Measurements from ENCODE around the gene HELQ. TPM values are rescaled to one million over a fixed set of nuclear protein-coding genes. Genes with fewer than 3 reads are reported as not detected.

HELQ gene
- total and polyA plus RNA-seq, 2 donors (not counting 1 experiment from before 2014, with no cell fraction given) = 21.7 to 42.4 TPM

DNA sequence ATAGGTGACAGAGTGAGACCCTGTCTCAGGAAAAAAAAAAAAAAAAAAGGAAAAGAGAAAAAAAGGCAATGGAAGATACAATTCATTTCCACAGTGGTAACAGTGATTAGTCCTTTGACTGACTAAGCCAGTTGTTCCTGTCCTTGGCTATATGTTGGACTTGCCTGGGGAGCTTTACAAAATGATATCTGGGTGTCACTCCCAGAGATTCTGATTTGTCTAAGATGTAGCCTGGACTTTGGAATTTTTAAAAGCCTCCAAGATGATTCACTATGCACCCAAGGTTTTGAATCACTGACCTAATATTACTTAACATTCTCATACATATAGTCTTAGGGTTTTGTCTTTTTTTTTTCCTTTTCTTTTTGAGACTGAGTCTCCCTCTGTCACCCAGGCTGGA is 16.9 kb downstream of the HELQ start:
- Mint-ChIP-seq H3K4me3 (no peak overlapping the region), H3K27me3 (no peaks in the 10 kb centered on the region), H3K9me3 (ENCODE audit: insufficient read depth) (no peaks in the 10 kb centered on the region), H3K4me1 (peaks cover 31% of the 10 kb centered on the region), H3K27ac (peak overlapping the region; percentile 53)
- POLR2A ChIA-PET = no interaction called here
- intact Hi-C loops (cut with micrococcal nuclease) = no loop called here
- H3K4me2 ChIP-seq (replicated peaks; ENCODE audit: low read depth, low read length, poor library complexity, severe bottlenecking) = no peak overlapping the region
- no peak overlapping the region for H3K9ac ChIP-seq (ENCODE audit: low read length)
- no peak overlapping the region for H3K27ac ChIP-seq (ENCODE audit: low read length in 2 of 2)
- no peak for DNase-seq
- CTCF ChIA-PET = no interaction called here
- H3K4me1 ChIP-seq (ENCODE audit: control insufficient read depth in 2 of 2, insufficient read depth in 2 of 2, low read length in 2 of 2) = peaks cover 21 to 26% of the 10 kb centered on the region in 2 donors
- no peak for TF ChIP-seq EZH2 (IDR thresholded peaks at IDR 0.05; ENCODE audit: borderline replicate concordance, insufficient read depth, low read depth, low read length, poor library complexity, severe bottlenecking)
- TF ChIP-seq, protein P1, sequence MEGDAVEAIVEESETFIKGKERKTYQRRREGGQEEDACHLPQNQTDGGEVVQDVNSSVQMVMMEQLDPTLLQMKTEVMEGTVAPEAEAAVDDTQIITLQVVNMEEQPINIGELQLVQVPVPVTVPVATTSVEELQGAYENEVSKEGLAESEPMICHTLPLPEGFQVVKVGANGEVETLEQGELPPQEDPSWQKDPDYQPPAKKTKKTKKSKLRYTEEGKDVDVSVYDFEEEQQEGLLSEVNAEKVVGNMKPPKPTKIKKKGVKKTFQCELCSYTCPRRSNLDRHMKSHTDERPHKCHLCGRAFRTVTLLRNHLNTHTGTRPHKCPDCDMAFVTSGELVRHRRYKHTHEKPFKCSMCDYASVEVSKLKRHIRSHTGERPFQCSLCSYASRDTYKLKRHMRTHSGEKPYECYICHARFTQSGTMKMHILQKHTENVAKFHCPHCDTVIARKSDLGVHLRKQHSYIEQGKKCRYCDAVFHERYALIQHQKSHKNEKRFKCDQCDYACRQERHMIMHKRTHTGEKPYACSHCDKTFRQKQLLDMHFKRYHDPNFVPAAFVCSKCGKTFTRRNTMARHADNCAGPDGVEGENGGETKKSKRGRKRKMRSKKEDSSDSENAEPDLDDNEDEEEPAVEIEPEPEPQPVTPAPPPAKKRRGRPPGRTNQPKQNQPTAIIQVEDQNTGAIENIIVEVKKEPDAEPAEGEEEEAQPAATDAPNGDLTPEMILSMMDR (IDR thresholded peaks at IDR 0.05) = no peak
- no peak for ATAC-seq (ENCODE audit: low read depth)
- no peak overlapping the region for H3K4me3 ChIP-seq (ENCODE audit: control extremely low read depth in 1 of 5, extremely low read depth in 1 of 5, insufficient read depth in 1 of 5, low read depth in 2 of 5, low read length in 4 of 5)
- no peaks in the 10 kb centered on the region for H3K27me3 ChIP-seq (replicated peaks in 1 of 4; ENCODE audit: control extremely low read depth in 1 of 4, control insufficient read depth in 3 of 4, insufficient read depth in 4 of 4, low read length in 3 of 4)
- H3K9me3 ChIP-seq (ENCODE audit: control extremely low read depth in 1 of 3, control insufficient read depth in 2 of 3, insufficient read depth in 1 of 3, low read length in 2 of 3) = no peaks in the 10 kb centered on the region
- peaks cover under 1 to 33% of the 10 kb centered on the region in 2 experiments for H3K36me3 ChIP-seq (replicated peaks in 1 of 2; ENCODE audit: control extremely low read depth in 1 of 2, control insufficient read depth in 1 of 2, extremely low read depth in 1 of 2, insufficient read depth in 2 of 2, low read length in 1 of 2)
- no peak overlapping the region for H2AFZ ChIP-seq (ENCODE audit: insufficient read depth, low read depth, low read length, poor library complexity, severe bottlenecking)
- no peaks in the 10 kb centered on the region for H4K20me1 ChIP-seq (ENCODE audit: control insufficient read depth, insufficient read depth, low read length, poor library complexity, severe bottlenecking)
- peaks cover 26% of the 10 kb centered on the region for H3K79me2 ChIP-seq (ENCODE audit: control insufficient read depth, insufficient read depth, low read length)

GRCh38 chr4:83436680-83437079 is 18.9 kb downstream of the HELQ start:
- H3K4me2 ChIP-seq (replicated peaks; ENCODE audit: low read depth, low read length, poor library complexity, severe bottlenecking) = no peak overlapping the region

More at GRCh38 chr4:83436680-83437079, 18.9 kb downstream of the HELQ start:
- TF ChIP-seq EZH2 (IDR thresholded peaks at IDR 0.05; ENCODE audit: borderline replicate concordance, insufficient read depth, low read depth, low read length, poor library complexity, severe bottlenecking) = no peak
- TF ChIP-seq, protein P1 (IDR thresholded peaks at IDR 0.05) = no peak
- H3K27me3 Mint-ChIP-seq = no peaks in the 10 kb centered on the region
- no peak overlapping the region for H3K4me3 Mint-ChIP-seq
- POLR2A ChIA-PET = no interaction called here
- Histone ChIP-seq H3K4me1 (ENCODE audit: control insufficient read depth in 2 of 2, insufficient read depth in 2 of 2, low read length in 2 of 2) (peaks cover 21 to 26% of the 10 kb centered on the region in 2 donors), H2AFZ (ENCODE audit: insufficient read depth, low read depth, low read length, poor library complexity, severe bottlenecking) (no peak overlapping the region), H3K36me3 (replicated peaks in 1 of 2; ENCODE audit: control extremely low read depth in 1 of 2, control insufficient read depth in 1 of 2, extremely low read depth in 1 of 2, insufficient read depth in 2 of 2, low read length in 1 of 2) (peaks cover 1 to 22% of the 10 kb centered on the region in 2 experiments), H3K9me3 (ENCODE audit: control extremely low read depth in 1 of 3, control insufficient read depth in 2 of 3, insufficient read depth in 1 of 3, low read length in 2 of 3) (no peaks in the 10 kb centered on the region), H3K27me3 (replicated peaks in 1 of 4; ENCODE audit: control extremely low read depth in 1 of 4, control insufficient read depth in 3 of 4, insufficient read depth in 4 of 4, low read length in 3 of 4) (no peaks in the 10 kb centered on the region), H4K20me1 (ENCODE audit: control insufficient read depth, insufficient read depth, low read length, poor library complexity, severe bottlenecking) (no peaks in the 10 kb centered on the region), H3K79me2 (ENCODE audit: control insufficient read depth, insufficient read depth, low read length) (peaks cover 11% of the 10 kb centered on the region), H3K27ac (ENCODE audit: low read length in 2 of 2) (no peak overlapping the region), H3K9ac (ENCODE audit: low read length) (no peak overlapping the region), H3K4me3 (ENCODE audit: control extremely low read depth in 1 of 5, extremely low read depth in 1 of 5, insufficient read depth in 1 of 5, low read depth in 2 of 5, low read length in 4 of 5) (no peak overlapping the region)
- peaks cover 31% of the 10 kb centered on the region for H3K4me1 Mint-ChIP-seq
- no peak overlapping the region for H3K27ac Mint-ChIP-seq
- ATAC-seq (ENCODE audit: low read depth) (no peak), DNase-seq (no peak)
- CTCF ChIA-PET = no interaction called here
- H3K9me3 Mint-ChIP-seq (ENCODE audit: insufficient read depth) = no peaks in the 10 kb centered on the region
- 100% methylated on average over 1 of the region's 4 CpGs for WGBS (ENCODE audit: insufficient coverage)
- intact Hi-C loops (cut with micrococcal nuclease) = no loop called here
